AG04450 (cell line): ENCODE data around the gene BUB3. TPM values are rescaled to one million over a fixed set of nuclear protein-coding genes. Genes with fewer than 3 reads are reported as not detected.

Experiments
- CTCF ChIA-PET: fragments of 300-600, 350-600 bp; formaldehyde crosslinking; extraction: SDS; loops from one replicate; lab custom pipeline; 2022; ENCODE audit warnings: antibody characterized with exemption, inconsistent platforms; lab: Charles Lee
- POLR2A ChIA-PET: fragments of 350-600 bp; formaldehyde crosslinking; extraction: SDS; loops from one replicate; lab custom pipeline; 2021; ENCODE audit warnings: antibody characterized with exemption, inconsistent platforms; lab: Yijun Ruan, JAX
- DNase-seq: peaks from one replicate; pipeline ENCODE4 v3.0.0-alpha.2; 2011; ENCODE audit warnings: low read depth, low spot score
- H3K27ac ChIP-seq: one replicate; pipeline ENCODE4 v1.5.1; 2012; ENCODE audit warnings: low read depth, low read length, control low read depth
- H3K27me3 ChIP-seq: one replicate; pipeline ENCODE4 v1.6.0; 2012; ENCODE audit warnings: low read length; ENCODE audit not compliant: control insufficient read depth, insufficient read depth
- H3K4me3 ChIP-seq: 2 replicates; pipeline ENCODE4 v1.5.1; 2011; ENCODE audit warnings: mild to moderate bottlenecking, low read depth, low read length, control low read depth
- H3K9me3 ChIP-seq: 2 replicates; pipeline ENCODE4 v1.5.1; 2012; ENCODE audit warnings: low read length; ENCODE audit not compliant: control insufficient read depth, insufficient read depth
- CTCF ChIP-seq: IDR thresholded peaks from 2 replicates; pipeline ENCODE4 v1.5.1; 2011; ENCODE audit warnings: low read depth, low read length, control low read depth, inconsistent platforms
- polyA plus RNA-seq: library from polyadenylated mRNA; depleted of rRNA; stranded (reverse); fragments of >200 nt; gene quantifications from 2 replicates; pipeline ENCODE4 v1.2.3, GENCODE V29; 2011

The BUB3 gene
- polyA plus RNA-seq, 1 experiment, result 135 TPM

- peaks cover 5% of the 10 kb centered on the region; the same call in 1 of the 2 replicates for H3K9me3 ChIP-seq
- POLR2A ChIA-PET, result no interaction called here
- no peak overlapping the region for H3K27ac ChIP-seq
- no peak for TF ChIP-seq CTCF
- DNase-seq, result no peak
- CTCF ChIA-PET, result no interaction called here
- peaks cover 98% of the 10 kb centered on the region for H3K27me3 ChIP-seq
- no peak overlapping the region for H3K4me3 ChIP-seq
Measured at GRCh38 chr10:123140983-123141390, 13.2 kb upstream of the BUB3 start.

- DNase-seq, result no peak
- ChIA-PET POLR2A (no interaction called here), CTCF (interaction anchor here (0.6 kb wide), 1 partner anchor 498 kb away, joined by 3 read pairs; no protein-coding TSS in a partner anchor)
- H3K27me3 ChIP-seq, result peaks cover 99% of the 10 kb centered on the region
- H3K4me3 ChIP-seq, result no peak overlapping the region
- H3K27ac ChIP-seq, result no peak overlapping the region
- TF ChIP-seq CTCF, result no peak
- peaks cover 5% of the 10 kb centered on the region; the same call in 1 of the 2 replicates for H3K9me3 ChIP-seq
Measured at GRCh38 chr10:123141791-123142700, 12.2 kb upstream of the BUB3 start.

- H3K27me3 ChIP-seq, result peaks cover 100% of the 10 kb centered on the region
- peaks cover 5% of the 10 kb centered on the region; the same call in 1 of the 2 replicates for H3K9me3 ChIP-seq
- ChIA-PET POLR2A (no interaction called here), CTCF (interaction anchor here (0.6 kb wide), 1 partner anchor 498 kb away, joined by 3 read pairs; no protein-coding TSS in a partner anchor)
- H3K4me3 ChIP-seq, result no peak overlapping the region
- H3K27ac ChIP-seq, result no peak overlapping the region
- no peak for DNase-seq
- no peak for TF ChIP-seq CTCF
Measured at GRCh38 chr10:123142701-123143161, 11.5 kb upstream of the BUB3 start.

- TF ChIP-seq CTCF, result no peak
- Histone ChIP-seq H3K9me3 (peaks cover 5% of the 10 kb centered on the region; the same call in 1 of the 2 replicates), H3K4me3 (no peak overlapping the region), H3K27me3 (peaks cover 100% of the 10 kb centered on the region), H3K27ac (no peak overlapping the region)
- POLR2A ChIA-PET, result no interaction called here
- CTCF ChIA-PET, result interaction anchor here (0.6 kb wide), 1 partner anchor 10 kb away, joined by 4 read pairs; no protein-coding TSS in a partner anchor
- DNase-seq, result no peak
Measured at GRCh38 chr10:123143162-123143824, 10.9 kb upstream of the BUB3 start.
